Caco-2 (cell line): ENCODE measurements around the gene NOL3. TPM values are rescaled to one million over a fixed set of nuclear protein-coding genes. Genes with fewer than 3 reads are reported as not detected.

Source experiments
- BruUV-seq: library from RNA; stranded (reverse); fragments of 400-500 nt; replicated peaks from 2 replicates; lab custom pipeline; 2021; lab: Mats Ljungman, UMichigan
- CTCF ChIA-PET: fragments of 300-600 bp; sonication (Branson Sonifier 250); formaldehyde crosslinking; loops from one replicate; lab custom pipeline; 2022; ENCODE audit warnings: antibody characterized with exemption; lab: Charles Lee
- POLR2A ChIA-PET: fragments of 300-600 bp; sonication (Branson Sonifier 250); formaldehyde crosslinking; loops from one replicate; lab custom pipeline; 2022; ENCODE audit warnings: antibody characterized with exemption; lab: Charles Lee
- DNase-seq, 2 experiments: peaks; one replicate each; pipeline versions ENCODE4 v3.0.0 to v3.0.0-alpha.2; 2020 to 2022
- H3K27me3 ChIP-seq: replicated peaks from 2 replicates; pipeline ENCODE4 v1.6.0; 2011; ENCODE audit warnings: low read length; ENCODE audit not compliant: control insufficient read depth, insufficient read depth
- H3K36me3 ChIP-seq: 2 replicates; pipeline ENCODE4 v1.5.1; 2011; ENCODE audit warnings: low read length; ENCODE audit not compliant: control insufficient read depth, insufficient read depth
- H3K4me1 ChIP-seq: fragments of 250-450 bp; sonication (Bioruptor Pico); 2 replicates; pipeline ENCODE4 v1.5.1; 2020; ENCODE audit warnings: mild to moderate bottlenecking
- H3K4me3 ChIP-seq: 2 replicates; pipeline ENCODE4 v1.5.1; 2011; ENCODE audit warnings: low read depth, mild to moderate bottlenecking, control low read depth, low read length
- H3K9me3 ChIP-seq: fragments of 250-450 bp; sonication (Bioruptor Pico); 2 replicates; pipeline ENCODE4 v1.5.1; 2020; ENCODE audit warnings: mild to moderate bottlenecking, moderate library complexity
- H3K27ac Mint-ChIP-seq: one replicate; pipeline ENCODE4 v1.8.0; 2022; ENCODE audit warnings: mixed read lengths; ENCODE audit not compliant: unreplicated experiment
- H3K27me3 Mint-ChIP-seq: one replicate; pipeline ENCODE4 v1.8.0; 2022; ENCODE audit warnings: mixed read lengths; ENCODE audit not compliant: insufficient read depth, unreplicated experiment
- H3K36me3 Mint-ChIP-seq: one replicate; pipeline ENCODE4 v1.8.0; 2022; ENCODE audit warnings: mild to moderate bottlenecking, mixed read lengths; ENCODE audit not compliant: insufficient read depth, unreplicated experiment
- H3K4me1 Mint-ChIP-seq: one replicate; pipeline ENCODE4 v1.8.0; 2022; ENCODE audit warnings: low read depth, mixed read lengths; ENCODE audit not compliant: unreplicated experiment
- H3K4me3 Mint-ChIP-seq: one replicate; pipeline ENCODE4 v1.8.0; 2022; ENCODE audit warnings: mild to moderate bottlenecking, moderate library complexity, mixed read lengths; ENCODE audit not compliant: unreplicated experiment
- H3K9me3 Mint-ChIP-seq: one replicate; pipeline ENCODE4 v1.8.0; 2022; ENCODE audit warnings: mixed read lengths; ENCODE audit not compliant: unreplicated experiment
- CTCF ChIP-seq, 2 experiments: fragments of 200-600 bp in 1 of 2; IDR thresholded peaks; 1 replicate in 1 of 2; 2 replicates in 1 of 2; pipeline versions ENCODE4 v1.5.1 to v1.8.0; 2011 to 2022; ENCODE audit warnings: antibody characterized with exemption in 1 of 2, control low read depth in 1 of 2, inconsistent platforms in 1 of 2, low read depth in 1 of 2, low read length in 1 of 2, mild to moderate bottlenecking in 1 of 2, moderate library complexity in 1 of 2; ENCODE audit not compliant: insufficient read depth in 1 of 2, severe bottlenecking in 1 of 2, unreplicated experiment in 1 of 2
- intact Hi-C: fragments of 100-400 bp; cut with micrococcal nuclease; formaldehyde crosslinking; loops from one replicate; pipeline ENCODE4 v1.10.0; 2022; ENCODE audit not compliant: unreplicated experiment
- total RNA-seq: library from RNA; stranded (reverse); gene quantifications from 2 replicates; pipeline ENCODE4 v1.2.3, GENCODE V29; 2022

The NOL3 gene
- total RNA-seq, 1 experiment from 2014 or later = 17.4 TPM

- CTCF ChIA-PET = interaction anchor here (0.9 to 3.2 kb wide), 13 partner anchors 8 to 230 kb away, joined by 3 to 39 read pairs (median 8); partner anchors contain the start of genes ELMO3, FBXL8, FHOD1 and NOL3
- no peak for TF ChIP-seq CTCF (IDR thresholded peaks at IDR 0.05; ENCODE audit: insufficient read depth in 1 of 2, low read depth in 1 of 2, low read length in 1 of 2, severe bottlenecking in 1 of 2, unreplicated experiment in 1 of 2)
- Mint-ChIP-seq H3K9me3 (no peaks in the 10 kb centered on the region), H3K4me1 (peaks cover 11% of the 10 kb centered on the region), H3K36me3 (peaks cover 8% of the 10 kb centered on the region), H3K27ac (no peak within 1 kb of the TSS), H3K27me3 (peaks cover 3% of the 10 kb centered on the region), H3K4me3 (no peak within 1 kb of the TSS)
- no peaks in the 10 kb centered on the region for H3K9me3 ChIP-seq
- no peaks in the 10 kb centered on the region for H3K27me3 ChIP-seq
- POLR2A ChIA-PET = interaction anchor here (3.1 kb wide), 1 partner anchor 13 kb away, joined by 10 read pairs; the partner anchor contains the start of gene NOL3
- BruUV-seq = TSS peak; percentile 58
- peaks cover 40% of the 10 kb centered on the region for H3K4me1 ChIP-seq
- intact Hi-C loops = loop anchor here (1.0 to 2.0 kb wide), 5 partner anchors 14 to 237 kb away; partner anchors contain the start of gene NOL3
- peak within 1 kb of the TSS; percentile 90 for H3K4me3 ChIP-seq
- peak; percentile 98 to 99 for DNase-seq
- H3K36me3 ChIP-seq = no peaks in the 10 kb centered on the region
Observed at GRCh38 chr16:67183627-67184452, 13.5 kb downstream of the NOL3 start, which contains the start of gene MATCAP1. Gene MATCAP1 (minus strand): TSS chr16:67183963. CDS start chr16:67180610, 3,353 bp downstream.

- Mint-ChIP-seq H3K4me1 (peaks cover 7% of the 10 kb centered on the region), H3K9me3 (no peaks in the 10 kb centered on the region), H3K4me3 (no peak overlapping the region), H3K27ac (no peak overlapping the region), H3K27me3 (peaks cover 3% of the 10 kb centered on the region), H3K36me3 (peaks cover 8% of the 10 kb centered on the region)
- ChIA-PET POLR2A (interaction anchor here (0.6 to 3.1 kb wide), 3 partner anchors 14 to 150 kb away, joined by 3 to 10 read pairs (median 5); partner anchors contain the start of gene NOL3), CTCF (interaction anchor here (0.5 to 3.2 kb wide), 15 partner anchors 9 to 230 kb away, joined by 3 to 39 read pairs (median 6); partner anchors contain the start of genes B3GNT9, ELMO3, FBXL8 and FHOD1)
- no peaks in the 10 kb centered on the region for H3K9me3 ChIP-seq
- TF ChIP-seq CTCF (IDR thresholded peaks at IDR 0.05; ENCODE audit: insufficient read depth in 1 of 2, low read depth in 1 of 2, low read length in 1 of 2, severe bottlenecking in 1 of 2, unreplicated experiment in 1 of 2) = no peak
- BruUV-seq = no TSS peak
- H3K4me3 ChIP-seq = peak overlapping the region; percentile 90
- H3K36me3 ChIP-seq = no peaks in the 10 kb centered on the region
- intact Hi-C loops = loop anchor here (2.0 kb wide), 2 partner anchors 72 to 238 kb away; no protein-coding TSS in a partner anchor
- H3K4me1 ChIP-seq = peaks cover 40% of the 10 kb centered on the region
- peak in 1 of 2 experiments; percentile 62 for DNase-seq
- H3K27me3 ChIP-seq = no peaks in the 10 kb centered on the region
Observed at GRCh38 chr16:67184453-67184994, 14.2 kb downstream of the NOL3 start.
